Measurements from ENCODE around the gene PREP. TPM values are rescaled to one million over a fixed set of nuclear protein-coding genes. Genes with fewer than 3 reads are reported as not detected.
"Not testable (repeated sequence)": the region's sequence is repeated elsewhere in the genome, so short reads cannot be mapped to it uniquely, and the experiment has no call there.

PREP gene
- total and polyA plus RNA-seq, 2 experiments from 2014 or later, result 27.2 to 30.3 TPM

DNA sequence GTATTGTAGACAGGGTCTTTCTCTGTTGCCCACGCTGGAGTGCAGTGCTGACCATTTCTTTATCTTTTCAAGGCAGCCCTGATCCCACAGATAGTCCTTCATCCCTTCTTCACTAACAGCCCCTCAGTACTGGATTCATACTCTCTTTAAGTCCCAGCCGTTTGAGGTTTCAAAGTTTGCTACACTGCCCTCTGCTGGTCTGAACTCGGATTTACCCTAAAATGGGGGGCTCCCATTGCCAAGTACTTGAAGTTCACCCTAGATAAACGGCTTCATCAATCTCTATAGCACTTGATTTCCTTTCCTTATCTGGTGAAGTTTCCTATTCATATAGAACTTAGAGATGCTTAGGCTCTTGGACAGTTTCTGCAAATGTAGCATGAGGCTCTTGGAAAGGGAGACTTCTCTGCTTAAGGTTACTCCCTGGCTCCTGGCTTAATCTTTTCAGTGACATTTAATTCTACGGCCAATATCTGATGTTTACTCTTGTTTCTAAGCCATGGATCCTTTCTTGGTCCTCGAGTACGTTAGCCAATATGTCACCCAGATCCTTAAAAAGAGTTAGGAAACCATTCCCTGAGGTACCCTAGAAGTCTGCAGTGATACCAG, 21.4 kb upstream of the PREP start:
- DNase-seq (ENCODE audit: low spot score), result peak; percentile 69
- Histone ChIP-seq H2AFZ (no peak overlapping the region), H3K79me2 (no peaks in the 10 kb centered on the region), H3K4me1 (ENCODE audit: insufficient read depth) (peaks cover 8% of the 10 kb centered on the region), H3K27me3 (no peaks in the 10 kb centered on the region), H4K20me1 (ENCODE audit: insufficient read depth, poor library complexity, severe bottlenecking) (no peaks in the 10 kb centered on the region), H3K36me3 (replicated peaks; ENCODE audit: insufficient read depth, low read depth) (no peaks in the 10 kb centered on the region), H3K4me3 (no peak overlapping the region), H3K9me3 (ENCODE audit: low read depth) (no peaks in the 10 kb centered on the region), H3K27ac (no peak overlapping the region), H3K4me2 (no peak overlapping the region), H3K9me2 (replicated peaks; ENCODE audit: insufficient read depth) (no peaks in the 10 kb centered on the region)
- WGBS (ENCODE audit: low lambda C conversion rate, missing lambda C conversion rate), result 23% methylated on average over 7 of the region's 7 CpGs
- no peak for TF ChIP-seq EZH2 (IDR thresholded peaks at IDR 0.05; ENCODE audit: borderline replicate concordance)
- TF ChIP-seq, protein P1, sequence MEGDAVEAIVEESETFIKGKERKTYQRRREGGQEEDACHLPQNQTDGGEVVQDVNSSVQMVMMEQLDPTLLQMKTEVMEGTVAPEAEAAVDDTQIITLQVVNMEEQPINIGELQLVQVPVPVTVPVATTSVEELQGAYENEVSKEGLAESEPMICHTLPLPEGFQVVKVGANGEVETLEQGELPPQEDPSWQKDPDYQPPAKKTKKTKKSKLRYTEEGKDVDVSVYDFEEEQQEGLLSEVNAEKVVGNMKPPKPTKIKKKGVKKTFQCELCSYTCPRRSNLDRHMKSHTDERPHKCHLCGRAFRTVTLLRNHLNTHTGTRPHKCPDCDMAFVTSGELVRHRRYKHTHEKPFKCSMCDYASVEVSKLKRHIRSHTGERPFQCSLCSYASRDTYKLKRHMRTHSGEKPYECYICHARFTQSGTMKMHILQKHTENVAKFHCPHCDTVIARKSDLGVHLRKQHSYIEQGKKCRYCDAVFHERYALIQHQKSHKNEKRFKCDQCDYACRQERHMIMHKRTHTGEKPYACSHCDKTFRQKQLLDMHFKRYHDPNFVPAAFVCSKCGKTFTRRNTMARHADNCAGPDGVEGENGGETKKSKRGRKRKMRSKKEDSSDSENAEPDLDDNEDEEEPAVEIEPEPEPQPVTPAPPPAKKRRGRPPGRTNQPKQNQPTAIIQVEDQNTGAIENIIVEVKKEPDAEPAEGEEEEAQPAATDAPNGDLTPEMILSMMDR (IDR thresholded peaks at IDR 0.05; ENCODE audit: poor library complexity), result peak; percentile 69

- H3K27me3 ChIP-seq; DNase-seq (ENCODE audit: low spot score); H3K36me3 ChIP-seq (replicated peaks; ENCODE audit: insufficient read depth, low read depth); H3K27ac ChIP-seq; H2AFZ ChIP-seq; H3K9me3 ChIP-seq (ENCODE audit: low read depth); H3K4me1 ChIP-seq (ENCODE audit: insufficient read depth); H3K9me2 ChIP-seq (replicated peaks; ENCODE audit: insufficient read depth); H4K20me1 ChIP-seq (ENCODE audit: insufficient read depth, poor library complexity, severe bottlenecking); H3K79me2 ChIP-seq; H3K4me3 ChIP-seq; H3K4me2 ChIP-seq: not testable (repeated sequence)
- WGBS (ENCODE audit: low lambda C conversion rate, missing lambda C conversion rate), result 100% methylated on average over 2 of the region's 2 CpGs
Measured at GRCh38 chr6:105416971-105417370, 14.1 kb upstream of the PREP start.

- no peak overlapping the region for H2AFZ ChIP-seq
- H3K27ac ChIP-seq, result no peak overlapping the region
- H3K4me1 ChIP-seq (ENCODE audit: insufficient read depth), result no peaks in the 10 kb centered on the region
- H3K9me3 ChIP-seq (ENCODE audit: low read depth), result no peaks in the 10 kb centered on the region
- 100% methylated on average over 1 of the region's 1 CpG for WGBS (ENCODE audit: low lambda C conversion rate, missing lambda C conversion rate)
- H3K9me2 ChIP-seq (replicated peaks; ENCODE audit: insufficient read depth), result no peaks in the 10 kb centered on the region
- no peak overlapping the region for H3K4me2 ChIP-seq
- no peak for DNase-seq (ENCODE audit: low spot score)
- no peaks in the 10 kb centered on the region for H3K36me3 ChIP-seq (replicated peaks; ENCODE audit: insufficient read depth, low read depth)
- H4K20me1 ChIP-seq (ENCODE audit: insufficient read depth, poor library complexity, severe bottlenecking), result no peaks in the 10 kb centered on the region
- TF ChIP-seq, protein P1 (IDR thresholded peaks at IDR 0.05; ENCODE audit: poor library complexity), result no peak
- TF ChIP-seq EZH2 (IDR thresholded peaks at IDR 0.05; ENCODE audit: borderline replicate concordance) (no peak), EZH2phosphoT487 (IDR thresholded peaks at IDR 0.05; ENCODE audit: low read depth, severe bottlenecking, unreplicated experiment) (no peak)
- H3K27me3 ChIP-seq, result no peaks in the 10 kb centered on the region
- H3K79me2 ChIP-seq, result no peaks in the 10 kb centered on the region
- no peak overlapping the region for H3K4me3 ChIP-seq
Measured at GRCh38 chr6:105409734-105410133, 6.9 kb upstream of the PREP start.

GRCh38 chr6:105402090-105402938, 568 bp downstream of the PREP start:
- TF ChIP-seq, protein P1 (IDR thresholded peaks at IDR 0.05; ENCODE audit: poor library complexity), result peak; percentile 6
- no peak for TF ChIP-seq EZH2phosphoT487 (IDR thresholded peaks at IDR 0.05; ENCODE audit: low read depth, severe bottlenecking, unreplicated experiment)
- no peaks in the 10 kb centered on the region for H3K27me3 ChIP-seq
- peak overlapping the region; percentile 98 for H2AFZ ChIP-seq
- 3% methylated on average over 34 of the region's 48 CpGs for WGBS (ENCODE audit: low lambda C conversion rate, missing lambda C conversion rate)
- peak; percentile 49 for DNase-seq (ENCODE audit: low spot score)
- peak overlapping the region; percentile 96 for H3K4me3 ChIP-seq
- H3K36me3 ChIP-seq (replicated peaks; ENCODE audit: insufficient read depth, low read depth), result no peaks in the 10 kb centered on the region
- peaks cover 22% of the 10 kb centered on the region for H4K20me1 ChIP-seq (ENCODE audit: insufficient read depth, poor library complexity, severe bottlenecking)
- peak overlapping the region; percentile 91 for H3K27ac ChIP-seq
- no peaks in the 10 kb centered on the region for H3K9me3 ChIP-seq (ENCODE audit: low read depth)
- H3K4me1 ChIP-seq (ENCODE audit: insufficient read depth), result peaks cover 13% of the 10 kb centered on the region
- peak overlapping the region; percentile 82 for H3K4me2 ChIP-seq
- H3K79me2 ChIP-seq, result peaks cover 49% of the 10 kb centered on the region
- no peaks in the 10 kb centered on the region for H3K9me2 ChIP-seq (replicated peaks; ENCODE audit: insufficient read depth)
